COR-L47 (cell line): ENCODE results near the gene FZR1.

Source experiments
- DNase-seq: peaks from one replicate; lab custom pipeline; 2025; lab: John Stamatoyannopoulos, UW

Gene FZR1

DNA sequence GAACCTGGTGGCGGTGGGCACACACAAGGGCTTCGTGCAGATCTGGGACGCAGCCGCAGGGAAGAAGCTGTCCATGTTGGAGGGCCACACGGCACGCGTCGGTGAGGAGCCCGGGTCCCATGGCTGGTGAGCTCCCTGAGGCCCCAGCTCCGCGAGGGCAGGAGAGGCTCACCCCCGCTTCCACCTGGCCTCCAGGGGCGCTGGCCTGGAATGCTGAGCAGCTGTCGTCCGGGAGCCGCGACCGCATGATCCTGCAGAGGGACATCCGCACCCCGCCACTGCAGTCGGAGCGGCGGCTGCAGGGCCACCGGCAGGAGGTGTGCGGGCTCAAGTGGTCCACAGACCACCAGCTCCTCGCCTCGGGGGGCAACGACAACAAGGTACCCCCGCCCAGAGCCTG is 25.6 kb downstream of the FZR1 start:
- no peak for DNase-seq

DNA sequence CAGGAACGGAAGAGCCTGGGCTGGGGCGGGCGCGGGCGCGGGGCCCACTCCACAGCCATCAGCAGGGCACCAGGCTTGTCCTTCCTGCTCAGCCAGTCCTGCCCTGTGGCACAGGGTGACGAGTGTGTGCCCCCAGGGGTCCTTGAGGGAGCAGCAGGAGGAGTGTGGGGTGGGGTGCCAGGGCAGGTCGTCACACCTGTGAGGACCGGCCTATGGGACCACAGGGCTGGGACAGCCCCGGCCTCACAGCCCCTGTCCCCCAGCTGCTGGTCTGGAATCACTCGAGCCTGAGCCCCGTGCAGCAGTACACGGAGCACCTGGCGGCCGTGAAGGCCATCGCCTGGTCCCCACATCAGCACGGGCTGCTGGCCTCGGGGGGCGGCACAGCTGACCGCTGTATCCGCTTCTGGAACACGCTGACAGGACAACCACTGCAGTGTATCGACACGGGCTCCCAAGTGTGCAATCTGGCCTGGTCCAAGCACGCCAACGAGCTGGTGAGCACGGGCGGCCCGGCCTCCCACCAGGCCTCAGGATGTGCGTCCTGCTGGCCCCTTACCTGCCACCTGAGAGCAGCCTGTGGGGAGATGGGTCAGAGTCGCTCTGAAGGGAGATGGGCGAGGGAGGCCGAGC is 26.2 kb downstream of the FZR1 start:
- DNase-seq = no peak

DNA sequence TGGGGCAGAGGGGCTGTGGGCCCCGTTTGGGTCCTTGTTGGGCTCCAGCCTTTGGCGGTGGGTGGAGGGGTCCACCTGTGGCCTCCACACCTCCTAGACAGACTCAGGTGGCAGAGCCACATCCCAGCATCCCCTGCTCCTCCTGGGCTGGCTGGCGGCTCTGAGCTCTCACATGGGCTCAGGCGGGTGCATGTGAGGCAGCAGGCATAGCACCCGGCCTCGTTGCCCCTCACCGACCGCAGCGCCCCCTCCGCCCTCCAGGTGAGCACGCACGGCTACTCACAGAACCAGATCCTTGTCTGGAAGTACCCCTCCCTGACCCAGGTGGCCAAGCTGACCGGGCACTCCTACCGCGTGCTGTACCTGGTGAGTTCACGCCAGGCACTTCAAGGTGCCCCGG is 26.9 kb downstream of the FZR1 start:
- no peak for DNase-seq

DNA sequence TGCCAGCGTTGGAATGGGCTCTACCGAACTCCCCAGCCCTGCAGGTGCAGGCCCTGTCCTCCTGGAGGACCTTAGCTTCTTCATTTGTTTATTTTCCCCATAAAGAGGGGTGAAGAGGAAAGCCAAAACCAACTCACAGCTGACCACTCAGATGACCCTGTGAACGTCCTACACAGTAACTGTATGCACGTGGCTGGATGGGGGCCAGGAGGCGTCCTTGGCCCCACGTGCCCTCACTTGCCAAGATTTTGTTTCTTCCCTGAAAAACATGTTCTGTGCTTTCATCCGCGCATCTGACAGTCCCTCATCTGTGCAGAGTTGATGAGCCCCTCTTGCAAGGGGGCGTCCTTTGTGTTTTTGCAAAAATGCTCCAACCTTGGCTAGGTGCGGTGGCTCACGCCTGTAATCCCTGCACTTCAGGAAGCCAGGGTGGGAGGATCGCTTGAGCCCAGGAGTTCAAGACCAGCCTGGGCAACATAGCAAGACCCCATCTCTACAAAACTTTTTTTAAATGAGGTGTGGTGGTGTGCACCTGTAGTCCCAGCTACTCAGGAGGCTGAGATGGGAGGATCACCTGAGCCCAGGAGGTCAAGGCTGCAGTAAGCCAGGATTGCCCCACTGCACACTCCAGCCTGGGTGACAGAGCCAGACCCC is 27.6 kb downstream of the FZR1 start:
- DNase-seq = no peak

DNA sequence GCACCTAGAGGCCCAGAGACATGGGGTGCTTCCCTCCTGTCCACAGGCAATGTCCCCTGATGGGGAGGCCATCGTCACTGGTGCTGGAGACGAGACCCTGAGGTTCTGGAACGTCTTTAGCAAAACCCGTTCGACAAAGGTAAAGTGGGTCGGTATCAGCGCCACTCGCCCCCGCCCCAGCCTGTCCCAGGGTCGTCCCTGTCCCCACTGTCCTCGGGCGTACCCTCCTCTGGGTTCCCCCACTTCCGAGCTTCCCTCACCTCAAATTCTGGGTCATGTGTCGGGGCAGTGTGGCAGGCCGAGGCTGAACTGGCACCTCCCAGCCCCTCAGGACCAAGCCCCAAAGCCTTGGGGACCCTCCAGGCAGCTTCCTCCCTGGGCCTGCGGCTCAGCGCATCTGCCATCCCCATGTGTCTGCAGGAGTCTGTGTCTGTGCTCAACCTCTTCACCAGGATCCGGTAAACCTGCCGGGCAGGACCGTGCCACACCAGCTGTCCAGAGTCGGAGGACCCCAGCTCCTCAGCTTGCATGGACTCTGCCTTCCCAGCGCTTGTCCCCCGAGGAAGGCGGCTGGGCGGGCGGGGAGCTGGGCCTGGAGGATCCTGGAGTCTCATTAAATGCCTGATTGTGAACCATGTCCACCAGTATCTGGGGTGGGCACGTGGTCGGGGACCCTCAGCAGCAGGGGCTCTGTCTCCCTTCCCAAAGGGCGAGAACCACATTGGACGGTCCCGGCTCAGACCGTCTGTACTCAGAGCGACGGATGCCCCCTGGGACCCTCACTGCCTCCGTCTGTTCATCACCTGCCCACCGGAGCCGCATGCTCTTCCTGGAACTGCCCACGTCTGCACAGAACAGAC is 28.5 kb downstream of the FZR1 start:
- DNase-seq = no peak

DNA sequence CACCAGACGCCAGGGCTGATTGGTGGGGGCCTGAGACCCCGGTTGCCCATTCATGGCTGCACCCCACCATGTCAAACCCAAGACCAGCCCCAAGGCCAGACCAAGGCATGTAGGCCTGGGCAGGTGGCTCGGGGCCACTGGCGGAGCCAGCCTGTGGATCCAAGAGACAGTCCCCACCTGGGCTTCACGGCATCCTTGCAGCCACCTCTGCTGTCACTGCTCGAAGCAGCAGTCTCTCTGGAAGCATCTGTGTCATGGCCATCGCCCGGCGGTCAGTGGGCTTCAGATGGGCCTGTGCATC is 29.1 kb downstream of the FZR1 start:
- DNase-seq = no peak

DNA sequence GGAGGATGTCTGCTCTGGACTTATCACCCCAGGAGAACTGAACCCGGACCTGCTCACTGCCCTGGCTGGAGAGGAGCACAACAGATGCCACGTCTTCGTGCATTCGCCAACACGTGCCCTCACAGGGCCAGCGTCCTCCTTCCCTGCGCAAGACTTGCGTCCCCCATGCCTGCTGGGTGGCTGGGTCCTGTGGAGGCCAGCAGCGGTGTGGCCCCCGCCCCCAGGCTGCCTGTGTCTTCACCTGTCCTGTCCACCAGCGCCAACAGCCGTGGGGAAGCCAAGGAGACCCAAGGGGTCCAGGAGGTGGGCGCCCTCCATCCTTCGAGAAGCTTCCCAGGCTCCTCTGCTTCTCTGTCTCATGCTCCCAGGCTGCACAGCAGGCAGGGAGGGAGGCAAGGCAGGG is 29.5 kb downstream of the FZR1 start:
- no peak for DNase-seq

DNA sequence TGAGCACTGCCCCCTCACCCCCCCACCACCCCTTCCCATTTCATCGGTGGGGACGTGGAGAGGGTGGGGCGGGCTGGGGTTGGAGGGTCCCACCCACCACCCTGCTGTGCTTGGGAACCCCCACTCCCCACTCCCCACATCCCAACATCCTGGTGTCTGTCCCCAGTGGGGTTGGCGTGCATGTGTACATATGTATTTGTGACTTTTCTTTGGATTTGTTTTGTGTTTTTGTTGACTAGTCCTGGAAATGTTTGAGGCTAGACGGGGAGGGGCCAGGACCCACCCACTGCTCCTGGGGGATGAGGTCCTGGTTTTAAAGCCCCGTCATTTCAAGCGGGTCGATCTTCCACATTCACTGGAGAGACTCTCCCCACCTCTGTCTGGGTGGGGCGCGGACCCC is 29.9 kb downstream of the FZR1 start:
- no peak for DNase-seq

DNA sequence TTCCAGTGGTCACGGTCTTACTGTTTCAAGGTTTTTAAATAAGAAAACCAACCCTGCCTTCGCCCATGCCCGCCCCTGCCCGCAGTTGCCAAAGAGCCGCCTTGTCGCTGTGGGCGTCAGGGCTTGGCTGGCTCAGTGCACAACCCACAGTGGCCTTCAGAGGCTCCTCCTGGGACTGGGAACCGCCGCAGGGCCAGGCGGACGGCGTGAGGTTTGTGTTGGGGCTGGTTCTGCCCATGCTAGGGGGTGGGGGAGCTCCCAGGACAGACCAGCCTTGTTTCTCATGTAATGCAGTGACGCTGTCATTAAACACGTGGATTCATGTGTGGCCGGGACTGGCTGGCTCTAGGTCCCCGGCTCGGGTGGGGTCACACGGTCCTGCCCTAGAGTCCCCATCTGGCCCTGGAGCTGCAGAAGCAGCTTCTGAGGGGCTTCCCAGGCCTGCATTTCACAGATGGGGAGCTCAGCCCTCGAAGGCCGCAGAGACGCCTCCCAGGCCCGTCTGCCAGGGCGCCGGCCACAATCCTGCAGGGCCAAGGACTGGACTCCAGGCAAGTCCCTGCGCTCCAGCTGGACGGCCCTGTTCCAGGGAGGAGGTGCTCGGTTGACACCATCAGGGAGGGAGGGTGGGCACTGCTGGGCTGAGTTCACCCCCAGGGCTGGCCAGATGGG is 30.5 kb downstream of the FZR1 start:
- DNase-seq = no peak

DNA sequence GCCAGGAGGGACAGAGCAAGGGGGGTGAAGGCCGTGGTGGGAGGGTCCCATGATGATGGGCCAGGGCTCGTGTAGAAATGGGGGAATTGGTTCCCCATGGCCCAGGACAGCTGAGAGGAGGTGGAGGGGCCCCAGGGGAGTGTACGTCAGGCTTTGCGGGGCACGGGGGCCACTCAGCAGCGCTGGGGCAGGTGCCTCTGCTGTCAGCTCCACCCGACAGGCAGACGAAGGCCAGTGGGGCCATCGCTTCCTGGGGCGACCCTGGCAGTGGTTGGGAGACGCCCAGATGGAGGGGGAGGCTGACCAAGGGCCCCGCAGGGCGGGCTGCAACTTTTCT is 31.0 kb downstream of the FZR1 start:
- no peak for DNase-seq

DNA sequence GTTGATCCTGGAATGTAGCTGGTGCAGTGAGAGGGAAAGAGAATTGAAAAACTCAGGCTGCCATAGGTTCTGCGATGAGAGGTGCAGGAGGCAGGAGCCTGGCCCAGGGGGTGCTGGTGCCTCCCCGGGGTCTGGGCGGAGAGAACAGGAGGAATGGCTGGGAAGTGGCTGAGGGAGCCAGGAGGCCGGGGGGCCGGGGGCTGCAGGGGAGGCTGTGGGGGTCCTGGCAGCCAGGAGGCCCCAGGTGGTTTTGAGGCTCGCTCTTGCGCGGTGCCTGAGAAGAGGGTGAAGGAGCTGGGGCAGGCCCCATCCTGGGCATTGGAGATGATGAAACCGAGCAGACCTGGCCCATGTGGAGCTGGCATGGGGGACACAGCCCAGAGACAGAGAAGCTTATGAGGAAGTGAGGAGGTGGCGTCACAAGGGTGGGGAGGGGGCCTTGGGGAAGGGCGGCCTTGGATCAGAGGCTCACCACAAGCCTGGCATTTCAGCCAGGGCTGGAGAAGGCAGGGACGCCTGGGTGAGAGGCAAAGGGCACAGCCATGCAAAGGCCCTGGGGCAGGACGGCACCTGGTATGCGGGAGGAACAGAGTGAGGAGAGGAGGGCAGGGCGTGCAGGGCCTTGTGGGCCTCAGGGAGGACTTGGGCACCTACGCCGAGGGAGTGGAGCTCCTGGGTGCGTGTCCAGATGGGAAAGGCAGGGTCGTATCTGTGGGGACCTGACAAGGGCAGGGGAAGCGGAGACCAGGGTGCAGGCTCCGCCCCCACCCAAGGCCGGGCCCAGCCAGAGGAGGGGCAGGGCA is 31.5 kb downstream of the FZR1 start:
- no peak for DNase-seq

DNA sequence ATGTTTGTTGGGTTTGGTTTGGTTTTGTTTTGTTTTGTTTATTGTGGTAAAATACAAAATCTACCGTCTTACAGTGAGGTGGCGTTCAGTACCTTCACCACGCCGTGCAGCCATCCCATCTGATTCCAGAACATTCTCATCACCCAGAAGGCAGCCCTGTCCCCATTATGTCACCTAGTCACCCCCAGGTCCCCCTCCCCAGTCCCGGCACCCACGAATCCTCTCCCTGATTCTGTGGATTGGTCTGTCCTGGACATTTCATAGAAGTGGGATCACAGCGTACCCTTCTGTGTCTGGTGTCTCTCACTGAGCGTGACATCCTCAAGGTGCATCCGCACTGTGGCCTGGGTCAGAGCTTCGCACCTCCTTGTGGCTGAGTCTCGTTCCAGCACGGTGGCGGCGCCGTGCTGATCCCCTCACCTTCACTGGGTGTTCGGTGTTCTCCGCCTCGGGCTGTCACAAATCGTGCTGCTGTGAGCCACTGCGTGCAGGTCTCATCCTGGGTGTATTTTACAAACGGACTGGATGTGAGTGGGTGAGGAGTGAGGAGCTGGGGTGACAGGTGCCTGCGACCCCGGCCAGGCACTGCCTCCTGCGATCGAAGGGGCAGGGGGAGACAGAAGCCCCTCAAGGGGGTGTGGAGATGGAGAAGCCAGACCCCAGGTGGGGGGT is 32.3 kb downstream of the FZR1 start:
- DNase-seq = no peak

DNA sequence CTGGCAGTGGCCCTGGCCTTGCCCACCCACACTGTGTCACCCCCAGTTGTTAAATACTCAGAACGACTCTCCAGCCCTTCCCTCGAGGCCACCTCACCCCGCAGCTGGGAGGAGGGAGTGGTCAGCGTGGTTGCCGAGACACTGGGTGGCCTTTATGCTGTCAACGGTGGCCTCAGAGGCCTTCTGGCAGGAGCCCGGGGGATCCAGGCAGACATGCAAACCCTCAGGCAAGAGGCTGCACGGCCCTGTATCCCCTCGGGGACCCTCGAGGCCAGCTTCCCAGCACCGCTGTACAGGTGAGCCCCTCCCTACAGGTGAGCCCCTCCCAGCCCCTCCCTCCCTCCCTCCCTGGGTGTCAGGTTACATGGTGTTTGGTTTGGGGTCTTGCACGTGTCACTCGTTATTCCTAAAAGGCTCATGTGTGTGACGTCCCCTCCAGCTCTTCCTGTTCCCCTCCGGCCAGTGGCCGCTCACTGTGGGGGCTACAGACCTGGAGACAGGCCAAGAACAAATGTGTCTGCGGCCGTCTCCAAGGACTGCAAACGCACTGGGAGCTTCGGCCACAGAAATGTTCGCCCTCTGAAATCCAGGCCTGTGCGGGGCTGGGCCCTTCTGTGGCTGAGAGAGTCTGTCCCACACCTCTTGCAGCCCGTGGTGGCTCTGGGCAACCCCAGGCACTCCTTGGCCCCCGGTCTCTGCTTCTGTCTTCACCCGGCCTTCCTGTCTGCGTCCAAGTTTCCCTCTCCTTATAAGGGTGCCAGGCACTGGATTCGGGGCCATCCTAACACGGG is 33.0 kb downstream of the FZR1 start, which contains the start of gene TEKTIP1:
Gene TEKTIP1, plus strand, starts transcription at position 210 of the 791 bp plus-strand sequence. Its CDS starts 4 bp downstream, at position 214.
- DNase-seq = no peak

DNA sequence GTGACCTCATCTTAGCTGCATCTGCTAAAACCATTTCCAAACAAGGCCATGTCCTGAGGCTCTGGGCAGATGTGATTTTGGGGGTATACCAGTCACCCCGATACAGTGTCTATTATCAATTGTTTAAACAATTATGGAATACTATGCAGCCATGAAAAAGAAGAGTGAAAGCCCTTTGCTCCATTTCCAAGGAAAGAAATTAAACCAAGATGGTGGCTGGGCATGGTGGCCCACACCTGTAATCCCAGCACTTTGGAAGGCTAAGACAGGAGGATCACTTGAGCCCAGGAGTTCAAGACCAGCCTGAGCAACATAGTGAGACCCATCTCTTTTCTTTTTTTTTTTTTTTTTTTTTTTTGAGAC is 33.6 kb downstream of the FZR1 start:
- no peak for DNase-seq

DNA sequence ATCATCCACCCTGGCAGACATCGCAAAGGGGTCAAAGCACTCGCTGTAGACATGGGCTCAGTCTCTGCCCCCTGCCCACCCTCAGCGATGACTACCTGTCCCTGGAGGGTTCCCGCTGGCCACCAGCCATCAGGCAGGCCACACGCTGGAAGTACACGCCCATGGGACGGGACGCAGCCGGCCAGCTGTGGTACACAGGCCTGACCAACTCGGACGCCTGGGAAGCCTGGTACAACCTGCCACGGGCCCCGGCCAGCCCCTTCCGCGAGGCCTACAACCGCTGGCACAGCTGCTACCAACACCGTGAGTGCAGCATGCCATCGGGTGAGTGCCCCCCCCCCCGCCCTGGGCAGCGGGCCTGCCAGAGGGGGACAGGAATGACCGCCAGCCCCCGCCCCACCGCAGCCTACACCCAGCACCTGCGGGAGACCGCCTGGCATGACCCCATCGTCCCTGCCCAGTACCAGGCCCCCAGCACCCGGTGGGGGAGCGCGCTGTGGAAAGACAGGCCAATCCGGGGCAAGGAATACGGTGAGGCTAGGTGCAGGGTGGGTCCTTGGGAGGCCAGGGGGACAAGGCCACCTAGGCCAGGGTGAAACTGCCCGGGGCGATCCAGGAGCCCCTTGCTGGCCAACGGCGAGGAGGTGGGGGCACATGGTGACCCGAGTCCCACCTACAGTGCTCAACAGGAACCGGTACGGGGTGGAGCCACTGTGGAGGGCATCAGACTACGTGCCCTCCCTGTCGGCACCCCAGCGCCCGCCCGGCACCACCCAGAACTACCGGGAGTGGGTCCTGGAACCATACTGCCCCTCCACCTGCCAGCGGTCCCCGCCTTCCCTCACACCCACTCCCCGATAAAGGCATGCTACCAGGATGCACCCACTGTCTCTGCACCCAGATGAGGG is 37.3 kb downstream of the FZR1 start:
- no peak for DNase-seq

DNA sequence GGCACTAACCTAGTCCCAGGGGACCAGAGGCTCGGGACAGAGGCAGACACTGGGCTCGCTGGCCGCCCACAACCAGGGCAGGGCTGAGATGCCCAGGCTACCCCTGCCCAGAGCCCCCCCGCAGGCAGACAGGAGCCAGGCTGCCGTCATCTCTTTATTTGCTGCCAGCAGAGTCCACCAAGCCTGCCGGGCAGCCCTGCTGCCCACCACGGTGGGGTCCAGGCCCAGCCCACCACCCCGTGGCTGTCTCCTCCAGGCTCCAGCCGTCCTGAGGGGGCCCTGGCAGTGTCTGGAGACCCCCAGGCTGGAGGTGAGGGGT is 37.9 kb downstream of the FZR1 start:
- DNase-seq = no peak

DNA sequence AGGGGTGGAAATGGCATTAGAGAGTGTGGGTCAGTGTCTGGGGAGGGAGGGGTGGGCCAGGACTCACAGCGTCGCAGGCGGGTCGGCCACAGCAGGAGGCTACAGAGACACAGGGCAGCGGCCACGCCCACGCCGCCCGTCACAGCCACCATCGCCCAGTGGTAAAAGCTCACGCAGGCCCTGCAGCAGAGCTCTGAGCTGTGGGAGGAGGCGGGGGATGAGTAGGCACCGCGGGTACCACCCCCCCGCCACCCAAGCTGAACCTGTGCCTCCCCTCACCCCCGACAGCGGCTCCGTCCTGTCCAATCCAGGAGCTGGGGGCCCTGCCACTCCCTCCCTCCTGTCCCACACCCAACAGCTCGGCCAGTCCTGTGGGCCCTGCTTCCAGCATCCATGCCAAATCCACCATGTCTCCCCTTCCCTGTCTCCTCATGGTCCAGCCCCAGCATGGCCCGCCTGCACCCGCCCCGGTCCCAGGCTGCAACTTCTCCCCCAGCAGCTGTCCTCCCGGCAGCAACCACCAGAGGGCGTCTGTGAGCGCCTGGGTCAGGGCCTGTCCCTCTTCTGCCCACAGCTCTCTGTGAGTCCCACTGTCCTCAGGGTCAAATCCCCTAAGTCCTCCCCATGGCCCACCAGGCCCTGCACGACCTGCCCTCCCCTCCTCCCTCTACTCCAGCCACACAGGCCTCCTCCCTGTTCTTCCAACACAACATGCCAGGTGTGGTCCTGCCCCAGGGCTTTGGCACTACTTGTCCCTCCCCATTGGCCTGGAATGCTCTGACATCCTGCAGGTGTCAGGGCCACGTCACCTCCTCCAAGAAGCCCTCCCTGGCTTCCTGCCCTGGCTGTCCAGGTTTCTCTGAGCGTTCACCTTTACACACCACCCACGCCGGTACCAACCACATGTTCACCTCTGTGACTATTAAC is 38.9 kb downstream of the FZR1 start:
- no peak for DNase-seq

DNA sequence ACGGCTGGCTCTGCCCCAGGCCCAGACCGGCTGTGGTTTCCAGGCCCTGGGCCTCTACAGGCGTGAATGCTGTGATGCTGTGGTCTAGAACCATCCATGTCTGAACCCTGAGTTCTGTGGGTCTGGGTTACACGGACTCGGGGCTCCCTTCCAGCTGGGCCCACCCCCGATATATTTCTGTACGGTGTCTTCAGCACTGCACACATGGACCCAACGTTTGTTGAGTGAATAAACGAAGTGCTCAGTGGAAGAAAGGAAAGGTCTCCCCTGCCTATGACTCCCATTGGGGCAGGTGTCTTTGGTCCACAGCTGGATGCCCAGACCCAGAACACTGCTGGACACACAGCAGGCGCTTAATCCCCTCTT is 39.5 kb downstream of the FZR1 start:
- no peak for DNase-seq

DNA sequence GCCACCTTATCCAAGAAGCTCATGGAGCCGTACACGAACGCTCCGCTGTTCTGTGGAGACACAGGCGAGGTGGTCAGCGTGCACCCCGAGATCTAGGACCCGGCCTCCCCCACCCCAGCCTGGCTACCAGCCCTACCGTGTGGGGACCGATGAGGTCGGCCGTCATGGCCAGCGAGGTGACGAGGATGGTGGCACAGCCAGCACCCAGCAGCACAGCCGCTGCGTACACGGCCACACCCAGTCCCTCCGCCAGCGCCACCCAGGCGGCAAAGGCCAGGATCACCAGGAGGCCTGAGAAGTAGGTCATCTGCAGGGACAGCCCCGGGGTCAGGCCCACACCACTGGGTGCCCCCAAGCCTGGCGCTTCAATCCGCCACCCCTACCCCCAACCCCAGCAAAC is 40.0 kb downstream of the FZR1 start:
- DNase-seq = no peak
